ENCODE measurements around the gene TFDP2. TPM values are rescaled to one million over a fixed set of nuclear protein-coding genes. Genes with fewer than 3 reads are reported as not detected.

Gene TFDP2
- total RNA-seq, 6 experiments from 2014 or later, result 17.9 to 30.9 (median 24.1) TPM

DNA sequence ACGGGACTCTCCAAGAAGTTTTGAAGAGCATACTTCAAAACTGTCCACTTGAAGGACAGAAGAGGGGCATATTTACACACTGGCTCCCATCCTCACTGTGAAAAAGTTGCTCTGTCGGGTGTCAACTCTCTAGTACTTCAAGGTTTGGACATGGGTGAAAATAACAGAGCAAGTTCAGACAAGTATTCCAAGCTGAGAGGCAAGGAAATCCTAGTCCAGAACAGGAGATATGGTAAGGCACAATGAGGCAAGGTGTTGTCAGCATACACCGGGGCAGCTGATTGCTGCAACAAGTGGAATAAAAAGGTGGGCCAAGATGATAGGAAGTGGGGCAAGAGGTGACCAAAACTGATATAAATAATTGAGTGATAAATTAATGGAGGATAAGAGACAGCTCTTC is 4.8 kb upstream of the TFDP2 start:
- DNase-seq (no peak), ATAC-seq (no peak)
- intact Hi-C loops (cut with DNase I), result no loop called here
- no peak overlapping the region for H3K27ac ChIP-seq
- 77% methylated on average over 3 of the region's 3 CpGs for WGBS (ENCODE audit: insufficient coverage, low coverage, low lambda C conversion rate, missing lambda C conversion rate)
- TF ChIP-seq POLR2A (IDR thresholded peaks at IDR 0.05), result no peak
- TF ChIP-seq, protein P1, sequence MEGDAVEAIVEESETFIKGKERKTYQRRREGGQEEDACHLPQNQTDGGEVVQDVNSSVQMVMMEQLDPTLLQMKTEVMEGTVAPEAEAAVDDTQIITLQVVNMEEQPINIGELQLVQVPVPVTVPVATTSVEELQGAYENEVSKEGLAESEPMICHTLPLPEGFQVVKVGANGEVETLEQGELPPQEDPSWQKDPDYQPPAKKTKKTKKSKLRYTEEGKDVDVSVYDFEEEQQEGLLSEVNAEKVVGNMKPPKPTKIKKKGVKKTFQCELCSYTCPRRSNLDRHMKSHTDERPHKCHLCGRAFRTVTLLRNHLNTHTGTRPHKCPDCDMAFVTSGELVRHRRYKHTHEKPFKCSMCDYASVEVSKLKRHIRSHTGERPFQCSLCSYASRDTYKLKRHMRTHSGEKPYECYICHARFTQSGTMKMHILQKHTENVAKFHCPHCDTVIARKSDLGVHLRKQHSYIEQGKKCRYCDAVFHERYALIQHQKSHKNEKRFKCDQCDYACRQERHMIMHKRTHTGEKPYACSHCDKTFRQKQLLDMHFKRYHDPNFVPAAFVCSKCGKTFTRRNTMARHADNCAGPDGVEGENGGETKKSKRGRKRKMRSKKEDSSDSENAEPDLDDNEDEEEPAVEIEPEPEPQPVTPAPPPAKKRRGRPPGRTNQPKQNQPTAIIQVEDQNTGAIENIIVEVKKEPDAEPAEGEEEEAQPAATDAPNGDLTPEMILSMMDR (IDR thresholded peaks at IDR 0.05), result no peak
- no peaks in the 10 kb centered on the region for H3K4me1 ChIP-seq
- H3K4me3 ChIP-seq, result no peak overlapping the region
- no peaks in the 10 kb centered on the region for H3K9me3 ChIP-seq
- no peaks in the 10 kb centered on the region for H3K36me3 ChIP-seq
- no peaks in the 10 kb centered on the region for H3K27me3 ChIP-seq

DNA sequence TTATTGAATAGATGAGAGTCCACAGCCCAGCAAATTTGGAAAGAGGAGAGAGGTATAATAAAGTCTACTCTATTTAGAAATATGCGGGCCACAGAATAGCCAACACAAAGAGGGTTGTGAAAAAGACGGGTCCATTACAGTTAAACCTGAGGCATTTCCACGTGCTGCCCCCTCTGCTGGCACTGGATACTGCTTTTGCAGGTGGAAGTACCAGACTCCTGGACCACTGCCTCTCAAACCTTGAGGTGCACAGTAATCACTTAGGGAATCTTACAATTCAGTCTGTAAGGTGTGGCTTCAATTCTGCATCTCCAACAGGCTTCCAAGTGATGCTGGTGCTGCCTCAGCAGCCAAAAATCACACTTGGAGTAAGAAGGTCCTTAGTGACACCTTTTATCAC is 3.0 kb upstream of the TFDP2 start:
- TF ChIP-seq, protein P1 (IDR thresholded peaks at IDR 0.05), result no peak
- TF ChIP-seq POLR2A (IDR thresholded peaks at IDR 0.05), result no peak
- 31% methylated on average over 3 of the region's 3 CpGs for WGBS (ENCODE audit: insufficient coverage, low coverage, low lambda C conversion rate, missing lambda C conversion rate)
- Histone ChIP-seq H3K9me3 (no peaks in the 10 kb centered on the region), H3K27ac (no peak overlapping the region), H3K36me3 (no peaks in the 10 kb centered on the region), H3K27me3 (no peaks in the 10 kb centered on the region), H3K4me1 (peaks cover 0 to 10% (median 0%) of the 10 kb centered on the region in 4 donors), H3K4me3 (no peak overlapping the region)
- intact Hi-C loops (cut with DNase I), result no loop called here
- DNase-seq, result no peak
- no peak for ATAC-seq

DNA sequence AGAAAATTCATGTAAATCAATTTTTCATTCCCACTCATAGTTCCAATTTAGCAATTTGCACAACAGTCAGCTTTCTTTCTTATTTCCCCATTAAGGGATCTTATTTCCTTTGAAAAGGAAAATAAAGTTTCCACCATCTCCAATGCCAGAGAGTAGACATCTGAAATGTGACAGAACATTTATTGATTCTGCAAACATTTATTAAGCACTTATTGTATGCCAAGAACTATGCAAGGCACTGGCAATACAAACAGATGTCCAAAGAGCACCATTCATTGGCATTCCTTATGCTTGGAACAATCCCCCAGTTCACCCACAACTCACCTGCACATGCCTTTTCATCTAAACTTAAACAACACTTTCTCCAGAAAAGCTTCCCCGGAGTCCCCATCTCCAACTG is 2.5 kb upstream of the TFDP2 start:
- H3K9me3 ChIP-seq, result no peaks in the 10 kb centered on the region
- no peak overlapping the region for H3K27ac ChIP-seq
- DNase-seq (no peak), ATAC-seq (no peak)
- no peaks in the 10 kb centered on the region for H3K27me3 ChIP-seq
- WGBS (ENCODE audit: insufficient coverage, low coverage, low lambda C conversion rate, missing lambda C conversion rate), result 95% methylated on average over 1 of the region's 1 CpG
- intact Hi-C loops (cut with DNase I), result no loop called here
- H3K4me3 ChIP-seq, result no peak overlapping the region
- H3K36me3 ChIP-seq, result no peaks in the 10 kb centered on the region
- H3K4me1 ChIP-seq, result peaks cover 0 to 10% (median 0%) of the 10 kb centered on the region in 4 donors
- TF ChIP-seq, protein P1 (IDR thresholded peaks at IDR 0.05), result no peak
- TF ChIP-seq POLR2A (IDR thresholded peaks at IDR 0.05), result no peak

DNA sequence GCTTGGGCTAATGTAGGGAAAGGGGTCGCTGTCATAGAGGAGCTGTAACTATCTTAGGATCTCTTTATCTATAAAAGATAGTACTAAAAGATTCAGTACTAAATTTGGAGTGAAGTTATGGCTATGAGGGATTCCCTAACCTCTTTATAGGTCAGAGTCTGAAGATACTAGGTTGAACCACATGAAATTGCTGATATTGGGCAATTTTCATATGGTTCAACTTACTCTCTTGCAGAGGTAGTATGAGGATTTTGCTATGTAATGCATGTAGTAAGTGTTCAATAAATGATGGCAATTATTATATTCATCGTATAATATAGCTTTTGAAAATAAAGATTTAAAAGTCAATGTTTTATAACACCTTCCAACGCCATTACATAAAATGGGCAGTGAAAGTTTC is 1.9 kb upstream of the TFDP2 start:
- H3K27me3 ChIP-seq, result no peaks in the 10 kb centered on the region
- no peaks in the 10 kb centered on the region for H3K9me3 ChIP-seq
- 76% methylated on average over 3 of the region's 3 CpGs for WGBS (ENCODE audit: insufficient coverage, low coverage, low lambda C conversion rate, missing lambda C conversion rate)
- no peaks in the 10 kb centered on the region for H3K36me3 ChIP-seq
- H3K27ac ChIP-seq, result no peak overlapping the region
- TF ChIP-seq, protein P1 (IDR thresholded peaks at IDR 0.05), result no peak
- TF ChIP-seq POLR2A (IDR thresholded peaks at IDR 0.05), result no peak
- H3K4me1 ChIP-seq, result peaks cover 0 to 10% (median 0%) of the 10 kb centered on the region in 4 donors
- no peak overlapping the region for H3K4me3 ChIP-seq
- no peak for ATAC-seq
- intact Hi-C loops (cut with DNase I), result no loop called here
- no peak for DNase-seq

DNA sequence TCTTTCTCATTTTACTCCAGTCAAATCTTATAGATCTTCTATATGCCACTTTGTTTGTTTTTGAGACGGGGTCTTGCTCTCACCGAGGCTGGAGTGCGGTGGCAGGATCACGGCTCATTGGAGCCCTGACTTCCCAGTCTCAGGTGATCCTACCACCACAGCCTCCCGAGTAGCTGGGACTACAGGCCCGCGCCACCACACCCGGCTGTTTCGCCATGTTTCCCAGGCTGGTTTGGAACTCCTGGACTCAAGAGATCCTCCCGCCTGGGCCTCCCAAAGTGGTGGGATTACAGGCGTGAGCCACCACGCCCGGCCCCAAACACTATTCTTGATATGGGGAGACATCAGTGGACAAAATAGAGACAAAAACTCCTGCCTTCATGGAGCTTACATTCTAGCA is 927 bp upstream of the TFDP2 start:
- H3K27ac ChIP-seq, result no peak overlapping the region
- 98% methylated on average over 5 of the region's 13 CpGs for WGBS (ENCODE audit: insufficient coverage, low coverage, low lambda C conversion rate, missing lambda C conversion rate)
- no peak for TF ChIP-seq POLR2A (IDR thresholded peaks at IDR 0.05)
- TF ChIP-seq, protein P1 (IDR thresholded peaks at IDR 0.05), result no peak
- H3K4me3 ChIP-seq, result no peak overlapping the region
- no peaks in the 10 kb centered on the region for H3K27me3 ChIP-seq
- peak in 1 of 3 donors; percentile 17 for DNase-seq
- no peaks in the 10 kb centered on the region for H3K9me3 ChIP-seq
- intact Hi-C loops (cut with DNase I), result no loop called here
- no peaks in the 10 kb centered on the region for H3K36me3 ChIP-seq
- ATAC-seq, result no peak
- H3K4me1 ChIP-seq, result peaks cover 0 to 10% (median 0%) of the 10 kb centered on the region in 4 donors
